ENCODE results near the gene CSPG4. TPM values are rescaled to one million over a fixed set of nuclear protein-coding genes. Genes with fewer than 3 reads are reported as not detected.
"Not testable (repeated sequence)": the region's sequence is repeated elsewhere in the genome, so short reads cannot be mapped to it uniquely, and the experiment has no call there.

Gene CSPG4
- total RNA-seq, 1 experiment from 2014 or later, result 17.5 TPM

DNA sequence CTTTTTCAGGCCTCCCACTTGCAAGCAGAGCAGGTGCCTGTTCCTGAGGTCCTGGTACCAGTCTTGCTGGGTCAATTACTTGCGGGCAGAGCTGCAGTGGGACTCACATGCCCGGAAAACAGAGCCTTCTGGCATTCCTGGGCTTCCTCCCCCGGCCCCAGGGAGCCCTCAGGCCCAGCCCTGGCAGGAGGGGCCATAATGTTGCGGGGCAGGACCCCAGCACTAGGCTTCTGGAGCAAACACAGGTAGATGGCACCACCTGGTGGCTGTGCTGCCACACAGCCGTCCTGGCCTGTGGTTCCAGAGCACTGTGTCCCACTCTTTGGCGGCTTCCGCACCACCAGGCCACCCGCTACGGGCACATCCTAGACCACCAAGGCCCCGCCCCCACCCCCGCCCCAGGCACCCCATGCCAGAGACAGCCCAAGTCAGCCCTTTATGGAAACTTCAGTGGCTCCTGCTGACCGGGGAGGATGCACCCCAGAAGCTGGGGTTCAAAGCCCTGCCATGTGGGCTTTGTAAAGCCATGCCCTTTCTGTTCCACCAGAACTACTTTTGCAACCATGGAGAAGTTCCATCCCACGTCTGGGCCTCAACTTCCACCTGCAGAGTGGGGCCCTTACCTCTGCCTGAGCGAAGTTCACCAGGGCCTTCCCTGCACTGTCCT, 28.9 kb downstream of the CSPG4 start:
- H3K4me1 ChIP-seq (ENCODE audit: control insufficient read depth, insufficient read depth, low read length); BruUV-seq (replicated peaks); H3K4me3 ChIP-seq (ENCODE audit: low read depth in 2 of 2, low read length in 2 of 2); H3K9me3 ChIP-seq (ENCODE audit: control insufficient read depth, insufficient read depth, low read depth, low read length); in situ Hi-C loops (cut with HindIII; ENCODE audit: low pct_unique_long_range_greater_than_20kb, low sequenced_read_pairs); H3K36me3 ChIP-seq (ENCODE audit: control insufficient read depth, insufficient read depth, low read length); DNase-seq (ENCODE audit: low read depth, low spot score); POLR2A ChIA-PET; H3K27me3 ChIP-seq (ENCODE audit: control insufficient read depth, insufficient read depth, low read length); H3K27ac ChIP-seq (ENCODE audit: low read length): not testable (repeated sequence)
- CTCF ChIA-PET, result interaction anchor here (0.6 kb wide), 2 partner anchors 32 to 315 kb away, joined by 5 to 8 read pairs; partner anchors contain the start of gene MAN2C1
- peak; percentile 87 for ATAC-seq
- TF ChIP-seq, protein P1, sequence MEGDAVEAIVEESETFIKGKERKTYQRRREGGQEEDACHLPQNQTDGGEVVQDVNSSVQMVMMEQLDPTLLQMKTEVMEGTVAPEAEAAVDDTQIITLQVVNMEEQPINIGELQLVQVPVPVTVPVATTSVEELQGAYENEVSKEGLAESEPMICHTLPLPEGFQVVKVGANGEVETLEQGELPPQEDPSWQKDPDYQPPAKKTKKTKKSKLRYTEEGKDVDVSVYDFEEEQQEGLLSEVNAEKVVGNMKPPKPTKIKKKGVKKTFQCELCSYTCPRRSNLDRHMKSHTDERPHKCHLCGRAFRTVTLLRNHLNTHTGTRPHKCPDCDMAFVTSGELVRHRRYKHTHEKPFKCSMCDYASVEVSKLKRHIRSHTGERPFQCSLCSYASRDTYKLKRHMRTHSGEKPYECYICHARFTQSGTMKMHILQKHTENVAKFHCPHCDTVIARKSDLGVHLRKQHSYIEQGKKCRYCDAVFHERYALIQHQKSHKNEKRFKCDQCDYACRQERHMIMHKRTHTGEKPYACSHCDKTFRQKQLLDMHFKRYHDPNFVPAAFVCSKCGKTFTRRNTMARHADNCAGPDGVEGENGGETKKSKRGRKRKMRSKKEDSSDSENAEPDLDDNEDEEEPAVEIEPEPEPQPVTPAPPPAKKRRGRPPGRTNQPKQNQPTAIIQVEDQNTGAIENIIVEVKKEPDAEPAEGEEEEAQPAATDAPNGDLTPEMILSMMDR (IDR thresholded peaks at IDR 0.05), result peak; percentile 89
- intact Hi-C loops (cut with micrococcal nuclease; ENCODE audit: unreplicated experiment), result loop anchor here (5.0 kb wide), 1 partner anchor 41 kb away; the partner anchor contains the start of gene IMP3

DNA sequence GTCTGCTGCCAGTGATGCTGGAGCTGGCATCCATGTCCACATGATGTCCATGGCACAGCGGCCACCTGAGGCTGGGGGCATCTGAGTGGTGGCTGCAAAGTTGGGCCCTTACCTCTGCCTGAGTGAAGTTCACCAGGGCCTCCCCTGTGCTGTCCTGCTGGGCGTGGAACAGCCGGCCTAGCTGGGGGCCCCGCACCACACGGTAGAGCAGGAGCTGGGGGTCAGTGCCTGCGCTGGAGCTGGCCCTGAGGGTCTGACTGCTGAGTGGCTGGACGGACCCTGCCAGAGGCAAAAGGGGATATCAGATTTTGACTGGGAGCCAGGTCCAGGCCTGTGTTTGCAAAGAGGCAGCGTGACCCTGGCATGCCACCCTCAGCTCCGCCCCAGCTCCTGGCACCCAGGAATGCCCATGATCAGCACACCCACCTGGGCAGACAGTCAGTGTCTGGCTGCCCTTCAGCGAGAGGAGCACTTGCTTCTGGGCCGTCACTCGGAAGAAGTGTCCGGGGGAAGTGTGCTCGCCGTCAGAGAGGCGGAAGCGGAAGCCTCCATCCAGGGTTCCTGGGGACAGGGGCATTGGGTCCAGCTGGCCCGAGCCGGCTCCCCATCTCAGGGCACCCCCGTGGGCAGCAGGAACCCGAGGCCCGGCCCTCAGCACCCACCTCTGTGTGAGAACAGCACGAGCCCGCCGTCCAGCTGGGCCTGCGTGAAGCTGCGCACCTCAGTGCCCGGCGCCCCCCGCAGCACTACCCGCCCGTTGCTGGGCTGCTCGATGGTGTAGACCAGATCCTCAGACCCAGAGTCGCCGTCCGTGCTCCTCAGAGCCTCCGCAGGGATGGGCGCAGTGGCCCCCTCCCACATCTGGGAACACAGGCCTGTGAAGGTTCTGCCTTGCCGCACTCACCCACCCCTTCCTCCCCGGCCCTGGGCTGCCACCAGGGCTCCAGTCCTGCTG, 30.2 kb downstream of the CSPG4 start:
- H3K36me3 ChIP-seq (ENCODE audit: control insufficient read depth, insufficient read depth, low read length), result no peaks in the 10 kb centered on the region
- no peaks in the 10 kb centered on the region for H3K9me3 ChIP-seq (ENCODE audit: control insufficient read depth, insufficient read depth, low read depth, low read length)
- BruUV-seq (replicated peaks), result no TSS peak
- no peak for ATAC-seq
- no peaks in the 10 kb centered on the region for H3K4me1 ChIP-seq (ENCODE audit: control insufficient read depth, insufficient read depth, low read length)
- CTCF ChIA-PET, result interaction anchor here (0.6 to 1.3 kb wide), 3 partner anchors 42 to 314 kb away, joined by 3 read pairs; partner anchors contain the start of gene MAN2C1
- H3K4me3 ChIP-seq (ENCODE audit: low read depth in 2 of 2, low read length in 2 of 2), result no peak overlapping the region
- intact Hi-C loops (cut with micrococcal nuclease; ENCODE audit: unreplicated experiment), result loop anchor here (5.0 kb wide), 1 partner anchor 40 kb away; the partner anchor contains the start of gene IMP3
- DNase-seq (ENCODE audit: low read depth, low spot score), result no peak
- in situ Hi-C loops (cut with HindIII; ENCODE audit: low pct_unique_long_range_greater_than_20kb, low sequenced_read_pairs), result no loop called here
- POLR2A ChIA-PET, result interaction anchor here (0.5 kb wide), 1 partner anchor 121 kb away, joined by 3 read pairs; no protein-coding TSS in a partner anchor
- H3K27ac ChIP-seq (ENCODE audit: low read length), result no peak overlapping the region
- no peaks in the 10 kb centered on the region for H3K27me3 ChIP-seq (ENCODE audit: control insufficient read depth, insufficient read depth, low read length)
- TF ChIP-seq TCF7L2 (IDR thresholded peaks at IDR 0.05; ENCODE audit: low read depth, low read length) (no peak), POLR2AphosphoS5 (IDR thresholded peaks at IDR 0.05; ENCODE audit: low read depth, low read length) (no peak), SIN3A (IDR thresholded peaks at IDR 0.05; ENCODE audit: borderline replicate concordance, insufficient read depth, low read depth, low read length) (no peak)
- TF ChIP-seq, protein P1 (IDR thresholded peaks at IDR 0.05), result no peak

All from Panc1 (cell line).